ENCODE data around the gene MVK. TPM values are rescaled to one million over a fixed set of nuclear protein-coding genes. Genes with fewer than 3 reads are reported as not detected.

Gene MVK
- polyA plus RNA-seq, 1 of the 3 experiments (the other 2 are of a cell fraction), result 7.0 TPM

DNA sequence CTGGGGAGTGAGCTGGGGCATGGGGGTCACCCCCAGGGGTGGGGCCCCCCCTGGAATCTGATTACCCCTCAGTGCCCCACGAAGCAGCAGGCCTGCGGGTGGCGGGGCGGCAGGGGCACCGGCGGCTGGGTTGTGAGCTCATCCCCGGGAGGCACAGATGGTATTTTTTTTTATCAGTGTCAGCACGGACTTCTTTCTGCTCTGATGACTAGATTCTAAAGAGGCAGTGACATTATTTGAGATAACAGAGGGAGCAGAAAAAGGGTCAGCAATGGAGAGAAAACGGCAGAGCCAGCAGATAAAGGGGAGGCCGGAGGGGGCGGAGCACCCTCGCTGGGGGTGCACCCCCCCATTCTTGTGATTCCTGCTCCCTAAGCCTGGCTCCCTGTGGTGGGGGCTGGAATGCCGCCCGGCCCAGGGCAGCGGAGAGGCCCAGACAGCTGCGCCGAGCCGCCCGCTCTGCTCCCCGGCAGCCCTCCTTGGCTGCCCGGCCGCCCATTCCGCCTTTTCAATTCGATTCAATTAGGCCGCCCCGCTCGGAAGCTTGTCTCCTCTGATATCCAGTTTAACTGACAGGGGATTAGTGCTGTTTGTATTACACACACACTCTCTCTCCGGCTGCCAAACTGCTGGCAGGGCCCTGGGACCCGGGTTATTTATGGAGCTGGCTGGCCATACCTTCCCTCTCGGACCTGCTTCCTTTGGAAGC lies 32.9 kb downstream of the MVK start (continued):
- TF ChIP-seq, protein P1, sequence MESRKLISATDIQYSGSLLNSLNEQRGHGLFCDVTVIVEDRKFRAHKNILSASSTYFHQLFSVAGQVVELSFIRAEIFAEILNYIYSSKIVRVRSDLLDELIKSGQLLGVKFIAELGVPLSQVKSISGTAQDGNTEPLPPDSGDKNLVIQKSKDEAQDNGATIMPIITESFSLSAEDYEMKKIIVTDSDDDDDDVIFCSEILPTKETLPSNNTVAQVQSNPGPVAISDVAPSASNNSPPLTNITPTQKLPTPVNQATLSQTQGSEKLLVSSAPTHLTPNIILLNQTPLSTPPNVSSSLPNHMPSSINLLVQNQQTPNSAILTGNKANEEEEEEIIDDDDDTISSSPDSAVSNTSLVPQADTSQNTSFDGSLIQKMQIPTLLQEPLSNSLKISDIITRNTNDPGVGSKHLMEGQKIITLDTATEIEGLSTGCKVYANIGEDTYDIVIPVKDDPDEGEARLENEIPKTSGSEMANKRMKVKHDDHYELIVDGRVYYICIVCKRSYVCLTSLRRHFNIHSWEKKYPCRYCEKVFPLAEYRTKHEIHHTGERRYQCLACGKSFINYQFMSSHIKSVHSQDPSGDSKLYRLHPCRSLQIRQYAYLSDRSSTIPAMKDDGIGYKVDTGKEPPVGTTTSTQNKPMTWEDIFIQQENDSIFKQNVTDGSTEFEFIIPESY (IDR thresholded peaks at IDR 0.05; ENCODE audit: borderline replicate concordance, low read depth), result no peak
- TF ChIP-seq, protein P2, sequence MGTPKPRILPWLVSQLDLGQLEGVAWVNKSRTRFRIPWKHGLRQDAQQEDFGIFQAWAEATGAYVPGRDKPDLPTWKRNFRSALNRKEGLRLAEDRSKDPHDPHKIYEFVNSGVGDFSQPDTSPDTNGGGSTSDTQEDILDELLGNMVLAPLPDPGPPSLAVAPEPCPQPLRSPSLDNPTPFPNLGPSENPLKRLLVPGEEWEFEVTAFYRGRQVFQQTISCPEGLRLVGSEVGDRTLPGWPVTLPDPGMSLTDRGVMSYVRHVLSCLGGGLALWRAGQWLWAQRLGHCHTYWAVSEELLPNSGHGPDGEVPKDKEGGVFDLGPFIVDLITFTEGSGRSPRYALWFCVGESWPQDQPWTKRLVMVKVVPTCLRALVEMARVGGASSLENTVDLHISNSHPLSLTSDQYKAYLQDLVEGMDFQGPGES (IDR thresholded peaks at IDR 0.05; ENCODE audit: low read depth, low read length), result no peak
- TF ChIP-seq YY1 (IDR thresholded peaks at IDR 0.05; ENCODE audit: low read depth) (no peak), EZH2phosphoT487 (IDR thresholded peaks at IDR 0.05; ENCODE audit: borderline replicate concordance, low read depth) (no peak), NRF1 (IDR thresholded peaks at IDR 0.05; ENCODE audit: low read depth, low read length) (no peak), FOXJ3 (CRISPR knock-in tag; IDR thresholded peaks at IDR 0.05) (no peak), SIN3A (IDR thresholded peaks at IDR 0.05; ENCODE audit: borderline replicate concordance, low read depth, low read length) (no peak), TCF12 (IDR thresholded peaks at IDR 0.05) (peak; percentile 17; the same call in 1 of the 2 replicates), JUND (IDR thresholded peaks at IDR 0.05) (no peak), RCOR1 (IDR thresholded peaks at IDR 0.05; ENCODE audit: low read length) (peak; percentile 86), MEF2A (IDR thresholded peaks at IDR 0.05; ENCODE audit: borderline replicate concordance, low read depth) (no peak), TEAD4 (IDR thresholded peaks at IDR 0.05; ENCODE audit: borderline replicate concordance, insufficient read depth) (no peak), EP300 (IDR thresholded peaks at IDR 0.05; ENCODE audit: borderline replicate concordance in 1 of 2, low read depth in 1 of 2, low read length in 1 of 2) (peak in 1 of 2 experiments; percentile 89; a peak in 2 of 4 replicates)
- TF ChIP-seq, protein P3, sequence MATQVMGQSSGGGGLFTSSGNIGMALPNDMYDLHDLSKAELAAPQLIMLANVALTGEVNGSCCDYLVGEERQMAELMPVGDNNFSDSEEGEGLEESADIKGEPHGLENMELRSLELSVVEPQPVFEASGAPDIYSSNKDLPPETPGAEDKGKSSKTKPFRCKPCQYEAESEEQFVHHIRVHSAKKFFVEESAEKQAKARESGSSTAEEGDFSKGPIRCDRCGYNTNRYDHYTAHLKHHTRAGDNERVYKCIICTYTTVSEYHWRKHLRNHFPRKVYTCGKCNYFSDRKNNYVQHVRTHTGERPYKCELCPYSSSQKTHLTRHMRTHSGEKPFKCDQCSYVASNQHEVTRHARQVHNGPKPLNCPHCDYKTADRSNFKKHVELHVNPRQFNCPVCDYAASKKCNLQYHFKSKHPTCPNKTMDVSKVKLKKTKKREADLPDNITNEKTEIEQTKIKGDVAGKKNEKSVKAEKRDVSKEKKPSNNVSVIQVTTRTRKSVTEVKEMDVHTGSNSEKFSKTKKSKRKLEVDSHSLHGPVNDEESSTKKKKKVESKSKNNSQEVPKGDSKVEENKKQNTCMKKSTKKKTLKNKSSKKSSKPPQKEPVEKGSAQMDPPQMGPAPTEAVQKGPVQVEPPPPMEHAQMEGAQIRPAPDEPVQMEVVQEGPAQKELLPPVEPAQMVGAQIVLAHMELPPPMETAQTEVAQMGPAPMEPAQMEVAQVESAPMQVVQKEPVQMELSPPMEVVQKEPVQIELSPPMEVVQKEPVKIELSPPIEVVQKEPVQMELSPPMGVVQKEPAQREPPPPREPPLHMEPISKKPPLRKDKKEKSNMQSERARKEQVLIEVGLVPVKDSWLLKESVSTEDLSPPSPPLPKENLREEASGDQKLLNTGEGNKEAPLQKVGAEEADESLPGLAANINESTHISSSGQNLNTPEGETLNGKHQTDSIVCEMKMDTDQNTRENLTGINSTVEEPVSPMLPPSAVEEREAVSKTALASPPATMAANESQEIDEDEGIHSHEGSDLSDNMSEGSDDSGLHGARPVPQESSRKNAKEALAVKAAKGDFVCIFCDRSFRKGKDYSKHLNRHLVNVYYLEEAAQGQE (IDR thresholded peaks at IDR 0.05; ENCODE audit: low read depth, low read length), result no peak
- TF ChIP-seq, protein P4, sequence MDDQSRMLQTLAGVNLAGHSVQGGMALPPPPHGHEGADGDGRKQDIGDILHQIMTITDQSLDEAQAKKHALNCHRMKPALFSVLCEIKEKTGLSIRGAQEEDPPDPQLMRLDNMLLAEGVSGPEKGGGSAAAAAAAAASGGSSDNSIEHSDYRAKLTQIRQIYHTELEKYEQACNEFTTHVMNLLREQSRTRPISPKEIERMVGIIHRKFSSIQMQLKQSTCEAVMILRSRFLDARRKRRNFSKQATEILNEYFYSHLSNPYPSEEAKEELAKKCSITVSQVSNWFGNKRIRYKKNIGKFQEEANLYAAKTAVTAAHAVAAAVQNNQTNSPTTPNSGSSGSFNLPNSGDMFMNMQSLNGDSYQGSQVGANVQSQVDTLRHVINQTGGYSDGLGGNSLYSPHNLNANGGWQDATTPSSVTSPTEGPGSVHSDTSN (IDR thresholded peaks at IDR 0.05), result no peak
- TF ChIP-seq, protein P5, sequence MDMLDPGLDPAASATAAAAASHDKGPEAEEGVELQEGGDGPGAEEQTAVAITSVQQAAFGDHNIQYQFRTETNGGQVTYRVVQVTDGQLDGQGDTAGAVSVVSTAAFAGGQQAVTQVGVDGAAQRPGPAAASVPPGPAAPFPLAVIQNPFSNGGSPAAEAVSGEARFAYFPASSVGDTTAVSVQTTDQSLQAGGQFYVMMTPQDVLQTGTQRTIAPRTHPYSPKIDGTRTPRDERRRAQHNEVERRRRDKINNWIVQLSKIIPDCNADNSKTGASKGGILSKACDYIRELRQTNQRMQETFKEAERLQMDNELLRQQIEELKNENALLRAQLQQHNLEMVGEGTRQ (IDR thresholded peaks at IDR 0.05; ENCODE audit: borderline replicate concordance, low read depth, low read length), result no peak
